SK-N-SH (cell line): ENCODE measurements around the gene RABL2B. TPM values are rescaled to one million over a fixed set of nuclear protein-coding genes. Genes with fewer than 3 reads are reported as not detected.

ENCODE experiments used
- CTCF ChIA-PET: fragments of 300-600, 350-600 bp; formaldehyde crosslinking; extraction: SDS; loops from one replicate; lab custom pipeline; 2021; lab: Yijun Ruan, JAX
- POLR2A ChIA-PET: fragments of 350-600 bp; sonication (Branson Sonifier 250); formaldehyde crosslinking; extraction: SDS; loops from one replicate; lab custom pipeline; 2020; ENCODE audit warnings: antibody characterized with exemption, inconsistent platforms; lab: Yijun Ruan, JAX
- DNase-seq: peaks from one replicate; pipeline ENCODE4 v3.0.0; 2012
- H2AFZ ChIP-seq: fragments of 200-600 bp; sonication (generic); 2 replicates; pipeline ENCODE4 v1.8.1; 2016; ENCODE audit warnings: antibody characterized with exemption, mild to moderate bottlenecking, low read depth
- H3F3A ChIP-seq: fragments of 200-600 bp; sonication (generic); replicated peaks from 2 replicates; pipeline ENCODE3; 2016; ENCODE audit warnings: antibody characterized with exemption, mild to moderate bottlenecking; ENCODE audit not compliant: insufficient read depth
- H3K27ac ChIP-seq, 2 experiments: fragments of 200-500 bp in 1 of 2; fragments of 200-600 bp in 1 of 2; sonication (Bioruptor generic) in 1 of 2; sonication (generic), shearing (Covaris generic) in 1 of 2; 2 replicates each; pipeline versions ENCODE4 v1.5.1 to v1.6.1; 2014 to 2016; ENCODE audit warnings: low read depth in 2 of 2, inconsistent platforms in 1 of 2, low read length in 1 of 2, mild to moderate bottlenecking in 1 of 2, mixed read lengths in 1 of 2
- H3K27me3 ChIP-seq: fragments of 200-600 bp; sonication (generic), shearing (Covaris generic); 2 replicates; pipeline ENCODE4 v1.6.1; 2016; ENCODE audit warnings: mixed run types; ENCODE audit not compliant: insufficient read depth
- H3K36me3 ChIP-seq, 2 experiments: fragments of 200-500 bp in 1 of 2; fragments of 200-600 bp in 1 of 2; sonication (Bioruptor generic) in 1 of 2; sonication (generic) in 1 of 2; replicated peaks in 1 of 2; 2 replicates each; pipeline versions ENCODE3 to v1.5.1; 2014 to 2016; ENCODE audit warnings: low read length in 1 of 2, mild to moderate bottlenecking in 1 of 2; ENCODE audit not compliant: insufficient read depth in 2 of 2, control insufficient read depth in 1 of 2
- H3K4me1 ChIP-seq, 2 experiments: fragments of 200-500 bp in 1 of 2; fragments of 200-600 bp in 1 of 2; sonication (Bioruptor generic) in 1 of 2; sonication (generic), shearing (Covaris generic) in 1 of 2; 2 replicates each; pipeline versions ENCODE4 v1.5.1 to v1.6.1; 2014 to 2016; ENCODE audit warnings: low read depth in 1 of 2, low read length in 1 of 2, mixed run types in 1 of 2; ENCODE audit not compliant: insufficient read depth in 2 of 2, control insufficient read depth in 1 of 2
- H3K4me2 ChIP-seq: fragments of 200-600 bp; sonication (generic), shearing (Covaris generic); 2 replicates; pipeline ENCODE4 v1.6.1; 2017; ENCODE audit warnings: mixed run types
- H3K4me3 ChIP-seq, 2 experiments: fragments of 200-500 bp in 1 of 2; fragments of 200-600 bp in 1 of 2; sonication (Bioruptor generic) in 1 of 2; sonication (generic), shearing (Covaris generic) in 1 of 2; 2 replicates each; pipeline versions ENCODE4 v1.5.1 to v1.8.1; 2014 to 2016; ENCODE audit warnings: low read depth in 2 of 2, inconsistent platforms in 1 of 2, low read length in 1 of 2, mild to moderate bottlenecking in 1 of 2, mixed read lengths in 1 of 2, moderate library complexity in 1 of 2
- H3K79me2 ChIP-seq: fragments of 200-600 bp; sonication (generic); 2 replicates; pipeline ENCODE4 v1.8.1; 2017; ENCODE audit warnings: mild to moderate bottlenecking; ENCODE audit not compliant: insufficient read depth
- H3K9ac ChIP-seq: fragments of 200-600 bp; sonication (generic); 2 replicates; pipeline ENCODE4 v1.6.1; 2017; ENCODE audit warnings: mixed run types
- H3K9me2 ChIP-seq: fragments of 200-600 bp; sonication (generic); 2 replicates; pipeline ENCODE4 v1.6.1; 2017; ENCODE audit warnings: mixed run types
- H3K9me3 ChIP-seq: fragments of 200-600 bp; sonication (generic); 2 replicates; pipeline ENCODE4 v1.6.1; 2017; ENCODE audit warnings: mixed run types, mild to moderate bottlenecking, moderate library complexity
- H4K20me1 ChIP-seq: fragments of 200-600 bp; sonication (generic); 2 replicates; pipeline ENCODE4 v1.6.1; 2017; ENCODE audit warnings: mild to moderate bottlenecking, mixed run types; ENCODE audit not compliant: insufficient read depth
- FOSL2 ChIP-seq: IDR thresholded peaks from 2 replicates; pipeline ENCODE4 v1.4.0; 2012; ENCODE audit warnings: low read depth, mild to moderate bottlenecking, moderate library complexity, borderline replicate concordance
- FOXJ3 ChIP-seq: sonication (generic); formaldehyde crosslinking; IDR thresholded peaks from 2 replicates; pipeline ENCODE4 v1.5.1; 2020; ENCODE audit warnings: mild to moderate bottlenecking, missing genetic modification reagents
- FOXM1 ChIP-seq: IDR thresholded peaks from 2 replicates; pipeline ENCODE4 v1.4.0; 2012; ENCODE audit warnings: low read depth, mild to moderate bottlenecking
- GABPA ChIP-seq: IDR thresholded peaks from 2 replicates; pipeline ENCODE4 v1.4.0; 2012; ENCODE audit warnings: low read depth, mild to moderate bottlenecking
- JUND ChIP-seq: IDR thresholded peaks from 2 replicates; pipeline ENCODE4 v1.4.0; 2012
- MEF2A ChIP-seq: IDR thresholded peaks from 2 replicates; pipeline ENCODE4 v1.4.0; 2012; ENCODE audit warnings: low read depth, borderline replicate concordance
- NFIC ChIP-seq: IDR thresholded peaks from 2 replicates; pipeline ENCODE4 v1.4.0; 2012; ENCODE audit warnings: borderline replicate concordance
- NRF1 ChIP-seq: IDR thresholded peaks from 2 replicates; pipeline ENCODE4 v1.6.1; 2012; ENCODE audit warnings: low read depth, mild to moderate bottlenecking, low read length
- PBX3 ChIP-seq: IDR thresholded peaks from 2 replicates; pipeline ENCODE4; 2012
- POLR2AphosphoS5 ChIP-seq: IDR thresholded peaks from 2 replicates; pipeline ENCODE4 v1.6.1; 2012; ENCODE audit warnings: low read depth, low read length
- RAD21 ChIP-seq: IDR thresholded peaks from 2 replicates; pipeline ENCODE4 v1.6.1; 2012; ENCODE audit warnings: mild to moderate bottlenecking, low read length
- RCOR1 ChIP-seq: fragments of 150-350 bp; IDR thresholded peaks from 2 replicates; pipeline ENCODE4 v1.6.1; 2017; ENCODE audit warnings: antibody characterized with exemption, low read length
- SIN3A ChIP-seq: IDR thresholded peaks from 2 replicates; pipeline ENCODE4 v1.6.1; 2012; ENCODE audit warnings: low read depth, mild to moderate bottlenecking, low read length, moderate library complexity, borderline replicate concordance
- SMC3 ChIP-seq: IDR thresholded peaks from 2 replicates; pipeline ENCODE4 v1.6.1; 2012; ENCODE audit warnings: low read depth, low read length, improper control_type of control experiment
- TAF1 ChIP-seq: IDR thresholded peaks from 2 replicates; pipeline ENCODE4 v1.6.1; 2012; ENCODE audit warnings: low read depth, mild to moderate bottlenecking, low read length, moderate library complexity, borderline replicate concordance
- TCF12 ChIP-seq: IDR thresholded peaks from 2 replicates; pipeline ENCODE4 v1.4.0; 2012
- TEAD4 ChIP-seq: IDR thresholded peaks from 2 replicates; pipeline ENCODE4 v1.4.0; 2012; ENCODE audit warnings: mild to moderate bottlenecking, borderline replicate concordance; ENCODE audit not compliant: insufficient read depth
- YY1 ChIP-seq: IDR thresholded peaks from 2 replicates; pipeline ENCODE4 v1.4.0; 2012; ENCODE audit warnings: low read depth, mild to moderate bottlenecking
- WGBS: methylation state at CpG from one replicate; pipeline ENCODE4 v1.1.6; 2017; ENCODE audit warnings: low lambda C conversion rate; 5-methylcytosine and 5-hydroxymethylcytosine counted together
- polyA plus RNA-seq, 3 experiments: library from polyadenylated mRNA; depleted of rRNA; stranded (reverse); fragments of >200 nt; gene quantifications; 2 replicates each; pipeline ENCODE4 v1.2.3, GENCODE V29; 2012
- TF ChIP-seq, protein P1 (sequence below): IDR thresholded peaks from 2 replicates; pipeline ENCODE4 v1.4.0; 2012; ENCODE audit warnings: low read depth, borderline replicate concordance

RABL2B gene
- polyA plus RNA-seq, 1 of the 3 experiments (the other 2 are of a cell fraction) = 61.7 TPM

GRCh38 chr22:50723991-50724390, 59.4 kb downstream of the RABL2B start (continued):
- TF ChIP-seq YY1 = no peak

DNA sequence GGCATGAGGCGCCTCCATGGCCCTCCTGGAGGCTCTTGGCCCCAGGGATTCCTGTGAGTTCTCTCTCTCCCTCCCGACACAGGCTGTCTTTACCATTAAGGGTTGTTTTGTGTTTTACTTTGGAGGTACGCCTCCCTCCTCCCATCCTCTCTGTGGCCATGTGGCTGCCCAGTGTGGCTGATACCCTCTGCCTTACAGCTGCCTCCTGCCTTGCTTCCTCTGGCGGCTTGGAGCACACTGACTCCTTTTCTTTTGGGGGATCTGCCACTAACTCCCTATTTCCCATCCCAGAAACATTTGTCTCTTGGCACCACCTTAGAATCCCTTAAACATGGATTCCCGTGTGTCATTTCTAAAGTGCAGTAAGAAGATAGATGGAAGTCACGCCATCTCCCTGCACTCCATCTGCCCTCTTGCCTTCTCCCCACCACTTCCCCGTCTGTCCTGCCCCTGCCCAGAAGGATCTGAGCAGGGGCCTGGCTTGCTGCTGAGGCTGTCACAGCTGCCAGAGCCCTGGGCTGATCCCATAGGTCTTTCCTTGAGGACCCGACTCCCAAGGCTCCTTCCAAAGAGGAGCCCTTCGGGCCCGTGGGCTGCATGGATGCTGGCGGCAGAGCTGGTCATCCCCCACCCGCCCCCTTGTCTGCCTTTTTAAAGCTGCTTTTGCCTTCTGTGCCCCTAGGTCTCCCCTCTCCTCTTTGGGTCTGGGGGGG, 60.6 kb downstream of the RABL2B start:
- ChIA-PET CTCF (interaction anchor here (1.0 to 2.1 kb wide), 4 partner anchors 10 to 60 kb away, joined by 3 to 8 read pairs (median 4); partner anchors contain the start of gene ACR), POLR2A (no interaction called here)
- Histone ChIP-seq H3K4me1 (no peaks in the 10 kb centered on the region), H3K9me2 (no peaks in the 10 kb centered on the region), H4K20me1 (no peaks in the 10 kb centered on the region), H3K79me2 (no peaks in the 10 kb centered on the region), H3F3A (no peaks in the 10 kb centered on the region), H3K36me3 (no peaks in the 10 kb centered on the region), H3K9ac (no peak overlapping the region), H3K9me3 (no peaks in the 10 kb centered on the region), H3K4me3 (no peak overlapping the region), H3K27ac (no peak overlapping the region), H3K4me2 (no peak overlapping the region), H2AFZ (no peak overlapping the region), H3K27me3 (no peaks in the 10 kb centered on the region)
- WGBS = 89% methylated on average over 12 of the region's 12 CpGs
- no peak for TF ChIP-seq RCOR1
- no peak for TF ChIP-seq YY1
- no peak for TF ChIP-seq GABPA
- TF ChIP-seq MEF2A = no peak
- TF ChIP-seq PBX3 = no peak
- no peak for TF ChIP-seq TCF12
- TF ChIP-seq SIN3A = no peak
- TF ChIP-seq TAF1 = no peak
- TF ChIP-seq NFIC = no peak
- no peak for TF ChIP-seq JUND
- TF ChIP-seq NRF1 = no peak
- TF ChIP-seq POLR2AphosphoS5 = no peak
- no peak for TF ChIP-seq SMC3
- no peak for DNase-seq

GRCh38 chr22:50722048-50722701, 61.3 kb downstream of the RABL2B start:
- TF ChIP-seq NRF1 (no peak), FOXJ3 (CRISPR knock-in tag) (no peak), PBX3 (no peak), TCF12 (no peak), FOXM1 (no peak), JUND (no peak), POLR2AphosphoS5 (no peak), TEAD4 (no peak), RAD21 (no peak), FOSL2 (no peak)
- TF ChIP-seq, protein P1, sequence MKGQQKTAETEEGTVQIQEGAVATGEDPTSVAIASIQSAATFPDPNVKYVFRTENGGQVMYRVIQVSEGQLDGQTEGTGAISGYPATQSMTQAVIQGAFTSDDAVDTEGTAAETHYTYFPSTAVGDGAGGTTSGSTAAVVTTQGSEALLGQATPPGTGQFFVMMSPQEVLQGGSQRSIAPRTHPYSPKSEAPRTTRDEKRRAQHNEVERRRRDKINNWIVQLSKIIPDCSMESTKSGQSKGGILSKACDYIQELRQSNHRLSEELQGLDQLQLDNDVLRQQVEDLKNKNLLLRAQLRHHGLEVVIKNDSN = no peak
- CTCF ChIA-PET = interaction anchor here (1.0 to 2.1 kb wide), 5 partner anchors 11 to 59 kb away, joined by 3 to 8 read pairs (median 4); partner anchors contain the start of gene ACR
- no peaks in the 10 kb centered on the region for H3K4me1 ChIP-seq
- no peak overlapping the region for H3K4me3 ChIP-seq
- H4K20me1 ChIP-seq = no peaks in the 10 kb centered on the region
- H3K9ac ChIP-seq = no peak overlapping the region
- no peaks in the 10 kb centered on the region for H3K36me3 ChIP-seq
- DNase-seq = no peak
- H3K79me2 ChIP-seq = no peaks in the 10 kb centered on the region
- 89% methylated on average over 15 of the region's 33 CpGs for WGBS
- H3F3A ChIP-seq = no peaks in the 10 kb centered on the region
- no peaks in the 10 kb centered on the region for H3K9me3 ChIP-seq
- no peaks in the 10 kb centered on the region for H3K9me2 ChIP-seq
- H3K27ac ChIP-seq = no peak overlapping the region
- H3K4me2 ChIP-seq = no peak overlapping the region
- POLR2A ChIA-PET = no interaction called here
- no peaks in the 10 kb centered on the region for H3K27me3 ChIP-seq
- no peak overlapping the region for H2AFZ ChIP-seq
